HCT116 (cell line): ENCODE data around the gene ZNF618.

Source experiments
- CTCF ChIP-seq, 3 experiments: fragments of 200-600 bp in 1 of 3; sonication (generic) in 1 of 3; IDR thresholded peaks in 2 of 3; conservative IDR thresholded peaks in 1 of 3; 2 replicates each; pipeline ENCODE4 v1.5.1; 2012 to 2017; ENCODE audit warnings: low read depth in 2 of 3, low read length in 2 of 3, antibody characterized with exemption in 1 of 3, borderline replicate concordance in 1 of 3, control low read depth in 1 of 3, mild to moderate bottlenecking in 1 of 3, mixed read lengths in 1 of 3, mixed run types in 1 of 3, moderate library complexity in 1 of 3; ENCODE audit not compliant: insufficient read depth in 1 of 3
- ELF1 ChIP-seq: IDR thresholded peaks from 2 replicates; pipeline ENCODE4 v1.6.1; 2012; ENCODE audit warnings: low read depth, borderline replicate concordance
- EZH2 ChIP-seq: fragments of 200-600 bp; sonication (generic); IDR thresholded peaks from 2 replicates; pipeline ENCODE4 v1.6.1; 2017; ENCODE audit warnings: antibody characterized with exemption, mixed run types
- POLR2A ChIP-seq: IDR thresholded peaks from 2 replicates; pipeline ENCODE4 v1.7.0; 2011; ENCODE audit warnings: borderline replicate concordance; ENCODE audit not compliant: insufficient read depth, insufficient read length; ENCODE audit errors: extremely low read depth

DNA sequence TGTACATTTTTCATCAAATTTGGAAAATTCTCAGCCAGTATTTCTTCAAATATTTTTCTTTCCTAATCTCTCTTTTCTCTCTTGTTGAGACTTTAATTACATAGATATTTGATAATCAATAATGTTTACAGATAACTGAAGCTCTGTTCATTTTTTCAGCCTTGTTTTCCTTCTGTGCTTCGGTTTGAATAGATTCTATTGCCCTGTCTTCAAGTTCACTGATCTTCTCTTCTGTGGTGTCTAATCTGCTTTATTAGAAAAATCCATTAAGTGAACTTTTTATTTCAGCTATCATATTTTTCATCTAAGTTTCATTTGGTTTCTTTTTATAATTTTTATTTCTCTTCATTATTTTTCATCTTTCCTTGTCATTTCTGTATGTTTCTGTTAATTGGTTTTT, 147.9 kb downstream of the ZNF618 start:
- TF ChIP-seq EZH2: no peak
- no peak for TF ChIP-seq CTCF (IDR thresholded peaks at IDR 0.05 in 2 of 3, conservative IDR thresholded peaks at IDR 0.05 in 1 of 3; ENCODE audit: borderline replicate concordance in 1 of 3, insufficient read depth in 1 of 3, low read depth in 2 of 3, low read length in 2 of 3)
- TF ChIP-seq POLR2A: no peak
- no peak for TF ChIP-seq ELF1
